GM19239 (cell line): ENCODE measurements around the gene UMOD.

Source experiments
- DNase-seq: peaks from one replicate; pipeline ENCODE4 v3.0.0; 2011; ENCODE audit warnings: low spot score; ENCODE audit not compliant: insufficient read length
- FAIRE-seq: peaks from 2 replicates; lab custom pipeline; 2011; peaks lifted over from hg19 to GRCh38; lab: Jason Lieb, UNC

Gene UMOD

GRCh38 chr16:20369452-20370054 is 17.0 kb upstream of the UMOD start:
- FAIRE-seq (no peak), DNase-seq (no peak)

DNA sequence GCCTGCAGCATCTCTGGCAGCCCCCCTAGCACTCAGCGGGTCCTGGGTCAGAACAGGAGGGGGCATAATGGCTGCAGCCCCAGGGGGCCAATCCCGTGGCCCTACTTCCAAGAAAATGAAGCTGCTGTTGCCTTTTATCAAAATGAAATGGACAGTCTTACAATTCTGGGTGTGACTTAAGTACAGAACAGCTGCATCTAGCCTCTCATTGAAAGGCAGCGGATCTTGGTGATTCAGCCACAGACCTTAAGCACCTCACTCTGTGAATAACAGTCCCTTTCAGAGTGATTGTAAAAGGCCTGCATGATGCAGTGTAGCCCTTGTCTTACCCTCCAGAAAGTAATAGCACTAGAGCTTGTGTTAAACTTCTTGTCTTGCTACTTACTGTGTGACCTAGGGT is 11.5 kb upstream of the UMOD start:
- DNase-seq, result no peak
- no peak for FAIRE-seq

DNA sequence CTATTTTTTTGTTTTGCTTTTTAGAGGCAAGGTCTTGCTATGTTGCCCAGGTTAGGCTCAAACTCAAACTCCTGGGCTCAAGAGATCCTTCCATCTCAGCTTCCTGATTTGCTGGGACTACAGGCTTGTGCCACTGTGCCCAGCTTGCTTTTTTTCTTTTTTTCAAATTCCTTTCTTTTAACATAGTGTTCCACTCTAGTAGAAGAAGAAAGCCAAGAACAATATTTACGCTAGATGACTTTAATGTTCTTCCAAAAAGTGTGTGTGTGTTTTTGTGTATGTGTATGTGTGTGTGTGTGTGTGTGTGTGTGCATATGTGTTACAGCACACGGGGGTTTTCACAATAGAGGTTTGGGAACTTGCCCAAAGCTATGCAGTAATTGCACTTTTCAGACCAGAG is 10.7 kb upstream of the UMOD start:
- FAIRE-seq, result no peak
- no peak for DNase-seq

DNA sequence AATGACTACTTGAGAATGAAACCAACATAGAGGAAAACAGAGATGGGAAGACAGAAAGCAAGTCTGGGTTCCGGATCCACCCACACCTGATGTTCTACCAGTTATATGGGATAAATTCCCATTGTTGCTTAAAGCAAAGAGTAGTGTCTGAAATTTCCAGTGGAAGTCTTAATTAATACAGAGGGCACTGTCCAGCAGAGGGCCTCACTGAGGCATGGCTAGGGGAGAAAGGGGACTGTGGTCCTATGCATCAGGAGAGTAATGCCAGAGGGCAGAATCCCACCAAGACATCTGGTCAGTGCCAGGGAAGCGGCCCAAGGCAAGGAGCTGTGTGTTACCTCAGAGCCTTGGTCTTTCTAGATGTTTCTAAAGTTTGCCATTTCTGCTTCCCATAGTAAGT is 7.5 kb upstream of the UMOD start:
- DNase-seq (no peak), FAIRE-seq (no peak)

GRCh38 chr16:20355114-20355782 is 2.7 kb upstream of the UMOD start:
- no peak for FAIRE-seq
- DNase-seq, result no peak

DNA sequence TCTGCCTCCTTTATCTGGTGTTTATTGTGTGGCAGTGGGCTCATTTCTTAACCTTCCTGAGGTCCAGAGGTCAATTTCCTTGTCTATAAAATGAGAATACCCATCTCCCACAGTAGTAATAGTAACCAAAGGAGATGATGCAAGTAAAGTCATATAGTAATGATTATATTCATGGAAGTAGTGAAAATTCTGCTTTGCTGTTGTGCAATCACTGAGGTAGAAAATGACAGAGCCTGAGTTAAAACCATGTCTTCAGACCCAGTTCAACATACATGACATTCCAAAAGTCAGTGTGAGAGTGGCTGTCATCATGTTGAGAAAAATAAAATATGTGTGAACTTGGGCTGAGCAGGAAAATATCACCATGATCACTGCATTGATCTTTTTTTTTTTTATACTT is 864 bp upstream of the UMOD start:
- FAIRE-seq (no peak), DNase-seq (no peak)

- FAIRE-seq (no peak), DNase-seq (no peak)
Observed at GRCh38 chr16:20349615-20350014, 2.9 kb downstream of the UMOD start.

DNA sequence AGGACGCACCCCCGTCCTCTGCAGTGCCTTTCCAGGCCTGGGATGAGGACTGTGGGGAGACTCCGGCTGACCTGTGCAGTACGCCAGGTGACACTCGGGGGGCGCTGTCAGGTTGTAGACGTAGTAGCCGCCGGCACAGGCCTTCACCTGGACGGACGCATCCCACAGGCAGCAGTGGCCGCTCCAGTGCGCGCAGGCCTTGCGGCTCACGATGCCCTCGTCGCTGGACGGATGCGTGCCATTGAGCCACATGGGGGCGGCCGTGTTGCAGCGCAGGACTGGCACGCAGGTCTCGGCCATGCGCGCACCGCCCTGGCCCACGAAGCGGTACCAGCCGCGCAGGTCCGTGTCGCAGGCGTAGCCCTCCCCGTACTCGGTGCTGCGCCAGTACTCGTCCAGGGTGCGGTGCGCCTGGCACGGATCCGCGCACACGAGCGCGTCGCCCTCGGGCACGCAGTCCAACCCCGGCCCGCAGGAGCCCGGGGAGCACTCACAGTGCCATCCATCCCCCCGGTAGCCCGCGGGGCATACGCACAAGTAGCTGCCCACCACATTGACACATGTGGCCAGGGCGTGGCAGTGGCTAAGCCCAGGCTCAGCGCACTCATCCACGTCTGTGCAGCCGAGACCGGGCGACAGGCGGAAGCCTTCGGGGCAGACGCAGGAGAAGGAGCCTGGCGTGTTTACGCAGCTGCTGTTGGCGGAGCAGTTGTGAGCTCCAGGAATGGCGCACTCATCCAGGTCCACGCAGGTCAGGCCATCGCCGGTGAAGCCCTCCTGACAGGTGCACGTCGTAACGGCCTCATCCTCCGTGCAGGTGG is 3.9 kb downstream of the UMOD start:
- no peak for FAIRE-seq
- DNase-seq, result no peak

- FAIRE-seq (no peak), DNase-seq (no peak)
Observed at GRCh38 chr16:20347666-20348364, 4.7 kb downstream of the UMOD start.

DNA sequence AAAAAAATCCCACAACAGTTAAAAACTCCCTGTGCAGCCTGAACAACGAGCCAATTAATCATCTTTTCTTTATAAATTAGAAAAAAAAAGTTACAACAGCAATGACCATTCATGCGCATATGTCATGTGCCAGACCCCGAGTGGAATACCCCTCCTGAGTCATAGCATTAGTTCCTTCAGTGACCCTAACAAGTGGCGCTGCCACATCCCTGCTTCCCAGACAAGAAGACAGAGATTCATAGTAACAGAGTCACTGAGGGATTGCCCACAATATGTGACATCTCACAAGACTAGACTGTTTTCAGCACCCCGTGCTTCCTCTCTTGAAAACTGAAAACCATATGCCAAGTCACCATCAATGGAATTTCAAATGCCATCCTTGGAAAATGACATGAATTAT is 7.9 kb downstream of the UMOD start:
- FAIRE-seq, result no peak
- DNase-seq, result no peak

GRCh38 chr16:20339744-20340143 is 12.8 kb downstream of the UMOD start:
- DNase-seq, result no peak
- FAIRE-seq, result no peak

- DNase-seq (no peak), FAIRE-seq (no peak)
Observed at GRCh38 chr16:20336955-20337354, 15.6 kb downstream of the UMOD start.

DNA sequence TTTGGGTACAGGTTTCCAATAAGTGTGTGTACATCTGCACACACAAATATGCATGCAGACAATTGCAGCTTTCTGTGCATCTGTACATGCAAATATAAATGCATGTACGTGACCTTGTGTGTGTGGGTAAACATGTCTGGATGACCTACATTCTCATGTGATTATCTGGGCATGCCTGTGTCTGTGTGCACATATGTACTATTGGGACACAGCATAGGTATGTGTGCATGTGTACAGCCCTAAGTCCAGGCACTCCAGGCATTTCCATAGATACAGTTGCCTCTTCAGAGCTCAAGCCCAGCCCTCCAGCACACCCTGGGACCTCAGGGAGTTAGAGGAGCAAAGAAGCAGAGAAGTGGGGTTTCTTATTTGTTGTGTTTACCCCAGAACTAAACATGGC is 18.1 kb downstream of the UMOD start:
- DNase-seq (no peak), FAIRE-seq (no peak)

- DNase-seq (no peak), FAIRE-seq (no peak)
Observed at GRCh38 chr16:20333120-20333519, 19.4 kb downstream of the UMOD start.

- FAIRE-seq, result no peak
- DNase-seq, result no peak
Observed at GRCh38 chr16:20332411-20332810, 20.1 kb downstream of the UMOD start.

DNA sequence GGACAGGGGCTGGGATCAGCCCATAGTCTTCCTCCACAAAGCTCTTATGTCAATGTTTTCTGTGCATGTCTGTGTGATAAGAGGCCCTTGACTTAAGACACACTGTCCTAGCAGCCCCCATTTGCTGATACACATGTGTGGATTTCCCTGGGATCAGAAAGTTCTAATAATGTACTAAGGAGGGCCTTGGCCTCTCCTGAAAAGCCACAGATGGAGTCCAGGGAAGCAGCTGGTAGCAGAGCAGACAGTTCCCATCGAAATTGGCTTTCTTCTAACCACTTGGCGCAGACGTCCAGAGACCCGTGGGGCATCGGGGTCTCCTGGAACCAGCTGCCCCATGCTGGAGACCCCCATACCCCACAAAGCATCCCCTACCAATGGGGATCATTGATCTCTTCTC is 20.9 kb downstream of the UMOD start:
- DNase-seq (no peak), FAIRE-seq (no peak)

GRCh38 chr16:20329392-20330138 is 22.9 kb downstream of the UMOD start:
- no peak for FAIRE-seq
- DNase-seq, result no peak

DNA sequence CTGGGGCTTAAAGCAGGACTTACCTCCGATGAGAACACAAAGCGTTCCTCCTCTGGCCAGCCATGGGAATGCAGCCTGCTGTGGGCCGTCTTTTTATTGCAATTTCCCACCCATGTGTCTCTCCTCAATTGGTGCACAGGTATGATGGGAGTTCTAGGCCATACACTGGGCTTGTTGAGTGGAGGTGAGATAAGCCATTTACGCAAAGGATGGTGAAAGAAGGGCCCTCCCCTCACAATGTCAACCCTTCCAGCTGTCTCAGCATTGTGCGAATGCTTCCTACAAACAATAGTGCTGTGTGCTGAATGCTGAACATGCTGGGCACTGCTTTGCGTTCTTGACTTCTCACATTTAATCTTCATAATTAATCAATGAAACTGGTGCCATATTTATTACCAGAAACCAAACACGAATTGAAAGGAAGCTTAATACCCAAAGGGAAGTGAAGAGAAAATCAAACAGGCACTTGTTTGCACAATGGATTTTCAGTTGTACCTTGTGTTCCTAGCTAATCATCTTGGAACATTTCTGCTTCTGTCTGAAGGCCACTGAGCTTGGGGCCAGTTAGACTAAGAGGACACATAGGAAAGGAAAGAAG is 25.0 kb downstream of the UMOD start, which contains the start of gene GP2:
Gene GP2 (minus strand): TSS at position 70 of the 598 bp plus-strand sequence. CDS start 1,082 bp downstream, outside the sequence.
- DNase-seq, result no peak
- no peak for FAIRE-seq

DNA sequence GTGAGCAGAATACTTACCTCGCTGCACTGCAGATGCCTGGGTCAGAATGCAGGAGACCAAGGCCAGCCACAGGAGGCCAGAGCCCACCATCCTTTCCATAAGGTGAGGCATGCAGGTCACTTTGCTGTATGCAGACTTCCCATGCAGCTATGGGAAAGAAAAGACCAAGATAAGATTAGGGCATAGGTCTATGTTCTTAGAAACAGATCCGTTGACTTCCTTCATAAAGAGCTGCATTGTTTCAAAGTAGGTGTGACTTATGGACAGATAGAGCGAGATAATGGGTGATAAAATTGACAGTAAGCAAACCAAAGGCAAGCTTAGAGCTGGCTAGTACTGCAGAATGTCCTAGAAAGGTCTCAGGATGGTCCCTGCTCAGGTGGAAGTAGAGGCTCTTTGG is 26.2 kb downstream of the UMOD start:
- DNase-seq, result no peak
- no peak for FAIRE-seq

DNA sequence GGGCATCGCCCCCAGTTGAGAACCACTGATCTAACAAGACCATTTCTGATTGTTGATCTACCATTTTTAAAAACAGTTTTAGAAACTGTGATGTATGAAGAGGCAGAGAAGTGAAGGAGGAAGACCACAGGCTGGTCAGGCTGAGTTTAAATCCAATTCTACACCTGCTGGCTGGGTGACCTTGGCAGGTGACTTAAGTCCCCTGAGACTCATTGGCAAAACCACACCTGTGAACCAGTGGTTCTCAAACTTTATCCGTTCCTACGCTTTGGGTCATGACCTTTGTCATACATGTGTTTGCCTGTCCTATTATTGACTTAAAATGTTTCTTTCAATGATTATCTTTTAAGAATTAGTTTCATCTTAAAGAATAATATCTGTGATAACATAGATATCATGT is 27.5 kb downstream of the UMOD start:
- FAIRE-seq (no peak), DNase-seq (no peak)
